Osteocyte (in vitro differentiated cells): Measurements from ENCODE around the gene ZNF548. TPM values are rescaled to one million over a fixed set of nuclear protein-coding genes. Genes with fewer than 3 reads are reported as not detected.

Source experiments
- DNase-seq: peaks from one replicate; pipeline ENCODE4 v3.0.0; 2021; ENCODE audit warnings: mixed read lengths; ENCODE audit not compliant: unreplicated experiment; ENCODE audit errors: extremely low spot score
- H3K27ac Mint-ChIP-seq: one replicate; pipeline ENCODE4 v1.8.0; 2021; ENCODE audit warnings: mild to moderate bottlenecking, mixed read lengths; ENCODE audit not compliant: unreplicated experiment
- H3K27me3 Mint-ChIP-seq: one replicate; pipeline ENCODE4 v1.8.0; 2021; ENCODE audit warnings: mixed read lengths; ENCODE audit not compliant: unreplicated experiment
- H3K36me3 Mint-ChIP-seq: one replicate; pipeline ENCODE4 v1.8.0; 2021; ENCODE audit warnings: mixed read lengths; ENCODE audit not compliant: unreplicated experiment
- H3K4me1 Mint-ChIP-seq: one replicate; pipeline ENCODE4 v1.8.0; 2021; ENCODE audit warnings: mixed read lengths; ENCODE audit not compliant: unreplicated experiment
- H3K4me3 Mint-ChIP-seq: one replicate; pipeline ENCODE4 v1.8.0; 2021; ENCODE audit warnings: mild to moderate bottlenecking, moderate library complexity, mixed read lengths; ENCODE audit not compliant: unreplicated experiment
- H3K9me3 Mint-ChIP-seq: one replicate; pipeline ENCODE4 v1.8.0; 2021; ENCODE audit warnings: mixed read lengths; ENCODE audit not compliant: unreplicated experiment
- CTCF ChIP-seq: fragments of 200-600 bp; sonication (generic); IDR thresholded peaks from 2 replicates; pipeline ENCODE4 v1.5.0; 2021; ENCODE audit warnings: antibody characterized with exemption, mild to moderate bottlenecking, moderate library complexity
- total RNA-seq: library from RNA; stranded (reverse); gene quantifications from 2 replicates; pipeline ENCODE4 v1.2.1, GENCODE V29; 2021

The ZNF548 gene
- total RNA-seq, 1 donor from 2014 or later = 19.8 TPM

DNA sequence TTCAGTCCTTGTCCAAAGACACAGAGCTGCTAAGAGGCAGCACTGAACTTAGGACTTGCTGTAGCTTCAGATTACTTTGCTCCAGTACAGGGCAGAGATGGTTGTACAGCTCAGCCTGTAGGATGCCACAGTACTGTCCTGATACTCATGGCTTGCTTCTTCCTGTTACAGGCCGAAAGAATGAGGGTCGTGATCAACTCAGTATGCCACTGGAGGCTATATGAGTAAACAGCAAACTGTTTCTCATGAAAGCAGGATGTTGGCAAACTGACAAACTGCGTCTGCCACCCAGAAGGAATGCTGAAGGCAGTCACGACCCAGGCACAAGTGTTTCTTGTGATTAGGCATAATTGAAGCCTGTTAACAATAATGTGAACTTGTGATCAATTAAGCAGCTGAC, 48.3 kb downstream of the ZNF548 start:
- no peak overlapping the region for H3K27ac Mint-ChIP-seq
- peak; percentile 32 for DNase-seq
- no peak for TF ChIP-seq CTCF
- peaks cover 36% of the 10 kb centered on the region for H3K9me3 Mint-ChIP-seq
- H3K4me1 Mint-ChIP-seq = peaks cover 20% of the 10 kb centered on the region
- no peaks in the 10 kb centered on the region for H3K27me3 Mint-ChIP-seq
- H3K4me3 Mint-ChIP-seq = no peak overlapping the region
- H3K36me3 Mint-ChIP-seq = peaks cover 42% of the 10 kb centered on the region

DNA sequence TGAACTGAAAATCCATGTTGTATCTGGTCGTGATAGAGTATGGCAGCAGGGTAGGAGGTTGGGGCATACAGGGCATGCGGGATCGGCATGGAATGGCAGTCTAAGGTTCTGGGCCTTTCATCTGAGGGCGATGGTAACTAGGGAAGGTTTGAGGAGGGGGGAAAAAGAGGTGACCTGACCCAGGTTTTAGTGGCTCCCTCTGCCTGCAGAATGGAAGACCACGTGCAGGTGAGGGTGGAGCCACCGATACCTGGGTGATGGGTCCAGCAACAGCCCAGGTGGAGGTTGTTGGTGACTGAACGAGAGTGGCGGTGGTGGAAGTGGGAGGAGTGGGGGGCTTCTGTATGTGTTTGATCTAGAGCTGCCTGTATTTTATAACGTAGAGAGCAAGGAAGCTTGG, 49.3 kb downstream of the ZNF548 start:
- H3K9me3 Mint-ChIP-seq = peaks cover 43% of the 10 kb centered on the region
- no peaks in the 10 kb centered on the region for H3K27me3 Mint-ChIP-seq
- DNase-seq = peak; percentile 36
- H3K4me3 Mint-ChIP-seq = no peak overlapping the region
- peaks cover 52% of the 10 kb centered on the region for H3K36me3 Mint-ChIP-seq
- no peak overlapping the region for H3K27ac Mint-ChIP-seq
- H3K4me1 Mint-ChIP-seq = peaks cover 20% of the 10 kb centered on the region
- TF ChIP-seq CTCF = no peak

GRCh38 chr19:57441979-57442752, 52.5 kb downstream of the ZNF548 start:
- no peaks in the 10 kb centered on the region for H3K4me1 Mint-ChIP-seq
- no peak overlapping the region for H3K27ac Mint-ChIP-seq
- no peak for DNase-seq
- H3K4me3 Mint-ChIP-seq = no peak overlapping the region
- H3K36me3 Mint-ChIP-seq = peaks cover 60% of the 10 kb centered on the region
- peaks cover 44% of the 10 kb centered on the region for H3K9me3 Mint-ChIP-seq
- H3K27me3 Mint-ChIP-seq = no peaks in the 10 kb centered on the region
- no peak for TF ChIP-seq CTCF

GRCh38 chr19:57443121-57443696, 53.6 kb downstream of the ZNF548 start:
- no peak overlapping the region for H3K4me3 Mint-ChIP-seq

More at GRCh38 chr19:57443121-57443696, 53.6 kb downstream of the ZNF548 start:
- H3K4me1 Mint-ChIP-seq = no peaks in the 10 kb centered on the region
- no peak for DNase-seq
- no peak overlapping the region for H3K27ac Mint-ChIP-seq
- peaks cover 60% of the 10 kb centered on the region for H3K36me3 Mint-ChIP-seq
- TF ChIP-seq CTCF = no peak
- peaks cover 44% of the 10 kb centered on the region for H3K9me3 Mint-ChIP-seq
- H3K27me3 Mint-ChIP-seq = no peaks in the 10 kb centered on the region
